GM12875 (cell line): ENCODE results near the gene DISC1.

ENCODE experiments used
- H3K4me3 ChIP-seq: one replicate; pipeline ENCODE4 v1.5.1; 2011; ENCODE audit warnings: low read depth, low read length, control low read depth
- TF ChIP-seq, protein P1 (sequence below): IDR thresholded peaks from 2 replicates; pipeline ENCODE4 v1.5.1; 2011; ENCODE audit warnings: low read depth, mild to moderate bottlenecking, control low read depth, inconsistent platforms, low read length, moderate library complexity, borderline replicate concordance; ENCODE audit not compliant: insufficient read depth

Gene DISC1

DNA sequence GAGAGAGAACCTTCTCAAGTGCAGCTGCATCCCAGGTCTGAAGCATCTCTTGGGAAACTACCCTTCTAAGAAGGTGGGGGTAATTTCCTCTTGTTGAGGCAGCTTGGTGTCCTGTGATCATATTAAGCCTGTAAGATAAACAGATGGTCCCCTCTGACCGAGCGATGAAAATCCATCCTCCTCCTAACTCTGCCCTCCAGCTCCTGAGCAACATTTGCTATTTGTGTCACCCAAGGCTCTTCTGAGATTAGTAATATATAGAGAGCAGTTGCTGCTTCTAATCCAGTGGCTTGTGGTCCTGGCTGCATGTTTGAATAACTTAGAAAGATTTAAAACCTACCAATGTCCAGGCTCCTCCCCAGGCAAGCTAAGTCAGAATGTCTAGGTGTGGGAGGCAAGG, 123.7 kb downstream of the DISC1 start:
- TF ChIP-seq, protein P1, sequence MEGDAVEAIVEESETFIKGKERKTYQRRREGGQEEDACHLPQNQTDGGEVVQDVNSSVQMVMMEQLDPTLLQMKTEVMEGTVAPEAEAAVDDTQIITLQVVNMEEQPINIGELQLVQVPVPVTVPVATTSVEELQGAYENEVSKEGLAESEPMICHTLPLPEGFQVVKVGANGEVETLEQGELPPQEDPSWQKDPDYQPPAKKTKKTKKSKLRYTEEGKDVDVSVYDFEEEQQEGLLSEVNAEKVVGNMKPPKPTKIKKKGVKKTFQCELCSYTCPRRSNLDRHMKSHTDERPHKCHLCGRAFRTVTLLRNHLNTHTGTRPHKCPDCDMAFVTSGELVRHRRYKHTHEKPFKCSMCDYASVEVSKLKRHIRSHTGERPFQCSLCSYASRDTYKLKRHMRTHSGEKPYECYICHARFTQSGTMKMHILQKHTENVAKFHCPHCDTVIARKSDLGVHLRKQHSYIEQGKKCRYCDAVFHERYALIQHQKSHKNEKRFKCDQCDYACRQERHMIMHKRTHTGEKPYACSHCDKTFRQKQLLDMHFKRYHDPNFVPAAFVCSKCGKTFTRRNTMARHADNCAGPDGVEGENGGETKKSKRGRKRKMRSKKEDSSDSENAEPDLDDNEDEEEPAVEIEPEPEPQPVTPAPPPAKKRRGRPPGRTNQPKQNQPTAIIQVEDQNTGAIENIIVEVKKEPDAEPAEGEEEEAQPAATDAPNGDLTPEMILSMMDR = no peak

DNA sequence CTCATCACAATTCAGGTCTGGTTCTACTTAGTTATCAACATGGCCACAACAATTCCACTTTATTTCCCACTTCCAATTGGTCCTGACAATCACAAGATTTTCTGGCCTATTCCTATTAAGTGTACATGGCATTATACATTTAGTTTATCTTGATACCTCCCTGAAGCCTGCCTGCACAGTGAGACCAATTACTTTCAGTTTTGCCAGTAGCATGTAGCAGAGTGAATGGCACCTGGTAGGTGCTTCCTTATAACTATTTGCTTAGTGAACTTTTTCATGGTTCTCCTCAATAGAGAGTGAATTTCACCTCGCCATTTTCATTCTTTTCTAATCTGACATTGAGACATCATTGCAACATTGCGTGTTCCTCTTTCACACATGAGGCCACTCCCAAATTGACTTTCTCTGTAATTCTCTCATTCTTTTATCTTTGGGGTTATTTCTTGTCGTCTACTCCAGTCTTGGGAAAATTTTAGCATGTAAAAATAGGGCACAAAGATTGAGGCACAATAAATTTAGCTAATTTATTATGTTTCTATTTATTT, 124.3 kb downstream of the DISC1 start:
- TF ChIP-seq, protein P1 = no peak
- H3K4me3 ChIP-seq = no peak overlapping the region

More for the DNA sequence above, 123.7 kb downstream of the DISC1 start:
- H3K4me3 ChIP-seq = no peak overlapping the region

DNA sequence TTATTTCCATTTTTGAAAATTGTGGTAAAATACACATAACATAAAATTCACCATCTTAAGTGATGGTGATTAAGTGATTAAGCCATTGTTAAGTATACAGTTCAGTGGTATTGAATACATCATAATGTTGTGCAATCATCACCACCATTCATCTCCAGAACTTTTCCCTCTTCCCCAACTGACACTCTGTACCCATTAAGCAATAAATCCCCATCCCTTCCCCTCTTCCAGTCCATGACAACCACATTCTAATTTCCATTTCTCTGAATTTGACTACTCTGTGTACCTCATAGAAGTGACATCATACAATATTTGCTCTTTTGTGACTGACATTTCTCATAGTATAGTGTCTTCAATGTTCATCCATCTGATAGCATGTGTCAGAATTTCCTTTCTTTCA, 124.8 kb downstream of the DISC1 start:
- H3K4me3 ChIP-seq = no peak overlapping the region
- TF ChIP-seq, protein P1 = no peak

DNA sequence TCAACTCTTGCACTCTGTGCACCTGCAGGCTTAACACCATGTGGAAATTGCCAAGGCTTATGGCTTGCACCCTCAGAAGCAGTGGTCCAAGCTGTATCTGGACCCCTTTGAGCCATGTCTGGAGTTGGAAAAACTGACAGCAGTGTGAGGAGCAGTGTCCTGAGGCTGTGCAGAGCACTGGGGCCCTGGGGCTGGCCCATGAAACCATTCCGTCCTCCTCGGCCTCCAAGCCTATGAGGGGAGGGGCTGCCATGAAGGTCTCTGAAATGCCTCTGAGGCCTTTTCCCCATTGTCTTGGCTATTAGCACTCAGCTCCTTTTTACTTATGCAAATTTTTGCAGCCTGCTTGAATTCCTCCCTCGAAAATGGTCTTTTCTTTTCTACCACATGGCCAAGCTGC, 126.7 kb downstream of the DISC1 start:
- TF ChIP-seq, protein P1 = no peak
- H3K4me3 ChIP-seq = no peak overlapping the region

DNA sequence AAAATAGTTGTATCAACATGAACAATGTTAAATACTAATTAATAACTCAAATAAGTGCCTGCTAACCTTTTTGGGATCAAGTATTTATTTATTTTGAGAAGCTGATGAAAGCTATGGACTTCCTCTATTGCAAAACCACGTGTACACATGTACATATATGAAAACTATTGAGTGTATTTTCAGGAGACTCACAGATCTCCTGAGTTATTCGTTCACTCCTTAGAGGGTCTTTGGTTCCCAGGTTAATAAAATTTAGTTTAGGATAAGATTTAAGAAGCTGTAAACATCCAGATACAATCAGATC, 130.5 kb downstream of the DISC1 start:
- TF ChIP-seq, protein P1 = no peak
- no peak overlapping the region for H3K4me3 ChIP-seq

DNA sequence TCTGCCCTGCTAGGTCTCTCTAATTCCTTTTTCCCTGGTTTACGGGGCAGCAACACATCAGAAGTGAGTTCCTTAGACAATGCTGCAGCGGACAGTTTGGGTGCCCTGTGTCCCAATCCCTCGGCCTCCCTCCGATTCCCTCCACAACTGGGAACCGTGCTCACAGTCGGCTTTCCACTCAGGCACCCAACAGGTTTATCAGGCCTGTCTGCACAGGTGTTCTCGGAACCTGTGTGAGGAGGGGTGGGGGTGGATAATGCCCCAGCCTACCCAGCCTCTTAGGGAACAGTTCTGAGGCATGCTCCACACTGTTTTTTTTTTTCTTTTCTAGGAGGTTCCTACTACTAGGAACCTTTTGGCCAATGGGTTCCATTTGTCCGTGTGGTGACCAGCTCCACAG, 131.2 kb downstream of the DISC1 start:
- TF ChIP-seq, protein P1 = no peak
- H3K4me3 ChIP-seq = no peak overlapping the region

DNA sequence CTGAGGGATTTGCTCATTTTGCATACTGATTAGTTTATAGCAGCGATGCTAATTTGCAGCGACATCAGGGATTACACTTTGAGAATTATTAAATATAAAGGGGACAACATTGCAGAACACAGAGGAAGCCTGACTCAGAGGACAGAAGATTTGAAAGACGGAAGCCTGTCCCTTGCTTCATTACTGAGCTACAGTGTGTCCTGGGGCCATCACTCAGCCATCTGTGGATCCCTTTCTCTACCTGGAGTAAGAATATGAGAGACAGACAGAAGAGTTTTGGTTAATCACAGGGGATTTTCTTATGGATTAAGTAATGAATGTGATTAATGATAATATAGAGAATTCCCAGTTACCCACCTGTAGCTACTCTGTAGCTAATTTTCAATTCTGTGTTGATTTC, 134.7 kb downstream of the DISC1 start:
- TF ChIP-seq, protein P1 = no peak
- H3K4me3 ChIP-seq = no peak overlapping the region
